GM06990 (cell line): Measurements from ENCODE around the gene SLC25A22.

ENCODE experiments used
- DNase-seq: peaks from one replicate; pipeline ENCODE4 v3.0.0-alpha.2; 2011; ENCODE audit not compliant: insufficient read length; ENCODE audit errors: extremely low read depth
- H3K27me3 ChIP-seq: replicated peaks from 2 replicates; pipeline ENCODE4 v1.6.0; 2011; ENCODE audit warnings: low read length; ENCODE audit not compliant: control insufficient read depth, insufficient read depth
- H3K36me3 ChIP-seq: 2 replicates; pipeline ENCODE4 v1.5.1; 2011; ENCODE audit warnings: low read length; ENCODE audit not compliant: control insufficient read depth, insufficient read depth
- H3K4me3 ChIP-seq: replicated peaks from 2 replicates; pipeline ENCODE4 v1.5.1; 2011; ENCODE audit warnings: low read depth, mild to moderate bottlenecking, control low read depth, low read length
- CTCF ChIP-seq: IDR thresholded peaks from 2 replicates; pipeline ENCODE4 v1.5.1; 2011; ENCODE audit warnings: low read length, control low read depth, mild to moderate bottlenecking, inconsistent platforms; ENCODE audit not compliant: insufficient read depth, poor library complexity, severe bottlenecking

The SLC25A22 gene

GRCh38 chr11:799641-800316 is 1.7 kb upstream of the SLC25A22 start:
- no peak for TF ChIP-seq CTCF
- no peak overlapping the region for H3K4me3 ChIP-seq
- no peaks in the 10 kb centered on the region for H3K27me3 ChIP-seq
- no peak for DNase-seq
- peaks cover 10% of the 10 kb centered on the region for H3K36me3 ChIP-seq

GRCh38 chr11:797296-798092 is 587 bp downstream of the SLC25A22 start:
- DNase-seq = peak; percentile 87
- peaks cover 21% of the 10 kb centered on the region for H3K36me3 ChIP-seq
- TF ChIP-seq CTCF = no peak
- peak overlapping the region; percentile 91 for H3K4me3 ChIP-seq
- no peaks in the 10 kb centered on the region for H3K27me3 ChIP-seq

- TF ChIP-seq CTCF = no peak
- Histone ChIP-seq H3K4me3 (peak overlapping the region; percentile 91), H3K27me3 (no peaks in the 10 kb centered on the region), H3K36me3 (peaks cover 19% of the 10 kb centered on the region)
- DNase-seq = no peak
These were observed 1.4 kb downstream of the SLC25A22 start for GRCh38 chr11:796565-797295.

- DNase-seq = peak; percentile 80
- no peak for TF ChIP-seq CTCF
- Histone ChIP-seq H3K36me3 (peaks cover 19% of the 10 kb centered on the region), H3K27me3 (no peaks in the 10 kb centered on the region), H3K4me3 (peak overlapping the region; percentile 91)
These were observed 2.2 kb downstream of the SLC25A22 start for GRCh38 chr11:795634-796564.

GRCh38 chr11:794766-795633 is 3.1 kb downstream of the SLC25A22 start:
- no peak for TF ChIP-seq CTCF
- H3K4me3 ChIP-seq = peak overlapping the region; percentile 91
- no peak for DNase-seq
- peaks cover 18% of the 10 kb centered on the region for H3K36me3 ChIP-seq
- H3K27me3 ChIP-seq = no peaks in the 10 kb centered on the region
